Smooth muscle cell (in vitro differentiated cells): ENCODE measurements around the gene RBP5. TPM values are rescaled to one million over a fixed set of nuclear protein-coding genes. Genes with fewer than 3 reads are reported as not detected.

Experiments
- DNase-seq: peaks from one replicate; lab custom pipeline; 2025; ENCODE audit not compliant: unreplicated experiment; lab: John Stamatoyannopoulos, UW
- H2AFZ ChIP-seq: fragments of 200-600 bp; sonication (generic); 2 replicates; pipeline ENCODE4 v1.6.0; 2016; ENCODE audit warnings: antibody characterized with exemption, low read depth, mild to moderate bottlenecking
- H3F3A ChIP-seq: fragments of 200-600 bp; sonication (generic); 2 replicates; pipeline ENCODE4 v1.6.0; 2017; ENCODE audit warnings: antibody characterized with exemption, low read depth
- H3K27ac ChIP-seq: fragments of 200-600 bp; sonication (generic); 2 replicates; pipeline ENCODE4 v1.5.1; 2016; ENCODE audit warnings: low read depth, mild to moderate bottlenecking
- H3K27me3 ChIP-seq: fragments of 200-600 bp; sonication (generic); 2 replicates; pipeline ENCODE4 v1.6.1; 2016; ENCODE audit warnings: low read depth, mild to moderate bottlenecking
- H3K36me3 ChIP-seq: fragments of 200-600 bp; sonication (generic); 2 replicates; pipeline ENCODE4 v1.5.1; 2016; ENCODE audit warnings: low read depth
- H3K4me1 ChIP-seq: fragments of 200-600 bp; sonication (generic); 2 replicates; pipeline ENCODE4 v1.5.1; 2016; ENCODE audit warnings: low read depth
- H3K4me2 ChIP-seq: fragments of 200-600 bp; sonication (generic); 2 replicates; pipeline ENCODE4 v1.6.0; 2016; ENCODE audit warnings: mild to moderate bottlenecking
- H3K4me3 ChIP-seq: fragments of 200-600 bp; sonication (generic); 2 replicates; pipeline ENCODE4 v1.5.1; 2016; ENCODE audit warnings: mild to moderate bottlenecking
- H3K79me2 ChIP-seq: fragments of 200-600 bp; sonication (generic); 2 replicates; pipeline ENCODE4 v1.6.0; 2016; ENCODE audit warnings: low read depth, mild to moderate bottlenecking
- H3K9ac ChIP-seq: fragments of 200-600 bp; sonication (generic); 2 replicates; pipeline ENCODE4 v1.6.0; 2016; ENCODE audit warnings: low read depth
- H3K9me3 ChIP-seq: fragments of 200-600 bp; sonication (generic); replicated peaks from 2 replicates; pipeline ENCODE4 v1.5.1; 2016; ENCODE audit warnings: low read depth
- H4K20me1 ChIP-seq: fragments of 200-600 bp; sonication (generic); 2 replicates; pipeline ENCODE4 v1.6.0; 2016; ENCODE audit warnings: low read depth
- CTCF ChIP-seq: fragments of 200-600 bp; sonication (generic); IDR thresholded peaks from 2 replicates; pipeline ENCODE4 v1.5.1; 2017; ENCODE audit warnings: borderline replicate concordance, mild to moderate bottlenecking, antibody characterized with exemption; ENCODE audit not compliant: insufficient read depth, poor library complexity, severe bottlenecking
- WGBS: methylation state at CpG from one replicate; pipeline ENCODE4 v1.1.7; 2016; ENCODE audit warnings: low lambda C conversion rate; 5-methylcytosine and 5-hydroxymethylcytosine counted together
- polyA plus RNA-seq: library from polyadenylated mRNA; unstranded; fragments of >200 nt; fragmentation: Nextera tagmentation; extraction: Ambion mirVana; gene quantifications from 2 replicates; pipeline ENCODE4 v1.2.1, GENCODE V29; 2016
- total RNA-seq: library from RNA; depleted of rRNA; stranded (reverse); fragments of >200 nt; gene quantifications from 2 replicates; pipeline ENCODE4 v1.2.3, GENCODE V29; 2014

RBP5 gene
- total and polyA plus RNA-seq, 2 experiments from 2014 or later: 0.21 TPM; not detected in 1

- H3K4me3 ChIP-seq: no peak overlapping the region
- no peaks in the 10 kb centered on the region for H3K36me3 ChIP-seq
- H3K27ac ChIP-seq: no peak overlapping the region
- no peak overlapping the region for H3K9ac ChIP-seq
- H3K4me1 ChIP-seq: no peaks in the 10 kb centered on the region
- no peaks in the 10 kb centered on the region for H3K79me2 ChIP-seq
- H3K4me2 ChIP-seq: no peak overlapping the region
- WGBS: 76% methylated on average over 5 of the region's 5 CpGs
- no peak overlapping the region for H2AFZ ChIP-seq
- DNase-seq: no peak
- no peaks in the 10 kb centered on the region for H3F3A ChIP-seq
- H4K20me1 ChIP-seq: no peaks in the 10 kb centered on the region
- no peak for TF ChIP-seq CTCF
- no peaks in the 10 kb centered on the region for H3K9me3 ChIP-seq
- no peaks in the 10 kb centered on the region for H3K27me3 ChIP-seq
Measured at GRCh38 chr12:7093486-7093885, 35.2 kb downstream of the RBP5 start.

- Histone ChIP-seq H3K9me3 (no peaks in the 10 kb centered on the region), H4K20me1 (no peaks in the 10 kb centered on the region), H3K4me2 (no peak overlapping the region), H3K27me3 (no peaks in the 10 kb centered on the region), H3K79me2 (no peaks in the 10 kb centered on the region), H3K9ac (no peak overlapping the region), H3K36me3 (no peaks in the 10 kb centered on the region), H3F3A (no peaks in the 10 kb centered on the region), H3K4me1 (no peaks in the 10 kb centered on the region), H3K4me3 (no peak overlapping the region), H3K27ac (no peak overlapping the region), H2AFZ (peak overlapping the region; percentile 10)
- no peak for TF ChIP-seq CTCF
- WGBS: 88% methylated on average over 8 of the region's 8 CpGs
- DNase-seq: no peak
Measured at GRCh38 chr12:7092986-7093460, 35.7 kb downstream of the RBP5 start.

DNA sequence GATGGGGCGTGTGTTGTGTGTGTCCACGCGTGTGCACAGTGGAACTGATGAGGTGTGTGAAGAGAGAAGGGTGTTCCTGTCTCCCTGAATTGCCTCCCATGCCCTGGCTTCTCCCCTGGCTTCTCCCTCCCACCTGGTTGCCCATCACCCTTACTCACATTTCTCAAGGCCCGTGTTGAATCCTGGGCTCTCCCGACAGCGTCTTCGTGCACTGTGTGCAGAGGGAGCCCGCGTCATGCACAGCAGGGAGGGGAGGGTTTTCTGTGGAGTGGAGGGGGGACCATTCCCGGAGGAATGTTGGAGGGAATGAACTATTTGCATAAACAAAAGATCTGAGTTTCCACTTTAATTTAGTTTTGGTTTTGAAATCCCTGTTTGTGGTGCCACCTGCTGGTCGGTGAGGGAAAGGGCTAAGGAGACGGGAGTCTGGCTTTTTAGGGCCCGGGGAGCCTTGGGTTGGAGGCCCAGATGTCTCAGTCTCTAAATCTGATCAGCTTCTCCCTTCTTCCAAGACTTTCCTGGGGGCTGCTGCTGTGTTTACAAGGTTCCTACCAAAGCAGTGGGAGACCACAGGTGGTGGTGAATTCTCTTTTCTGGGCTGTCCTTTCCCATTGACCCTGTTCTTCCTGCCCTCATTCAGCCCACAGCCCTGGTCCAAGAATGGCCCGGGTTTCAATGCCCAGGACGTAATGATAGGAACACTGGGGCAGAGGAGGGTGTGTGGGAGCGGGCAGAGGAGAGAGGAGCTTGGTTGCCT, 36.3 kb downstream of the RBP5 start, which contains the start of gene C1R:
Gene C1R (minus strand): TSS at position 217 of the 757 bp plus-strand sequence. CDS start 57 bp downstream, at position 160.
- no peaks in the 10 kb centered on the region for H3K4me1 ChIP-seq
- peak within 1 kb of the TSS; percentile 43 for H3K4me3 ChIP-seq
- peak; percentile 86 for TF ChIP-seq CTCF
- WGBS: 36% methylated on average over 16 of the region's 16 CpGs
- H3K4me2 ChIP-seq: peak within 1 kb of the TSS; percentile 82
- H3K27ac ChIP-seq: no peak within 1 kb of the TSS
- H3K36me3 ChIP-seq: no peaks in the 10 kb centered on the region
- H3K27me3 ChIP-seq: no peaks in the 10 kb centered on the region
- no peaks in the 10 kb centered on the region for H3F3A ChIP-seq
- peak; percentile 42 for DNase-seq
- H3K9ac ChIP-seq: no peak within 1 kb of the TSS
- no peaks in the 10 kb centered on the region for H3K79me2 ChIP-seq
- no peaks in the 10 kb centered on the region for H3K9me3 ChIP-seq
- peak within 1 kb of the TSS; percentile 10 for H2AFZ ChIP-seq
- H4K20me1 ChIP-seq: no peaks in the 10 kb centered on the region
